Right lobe of liver (tissue), 4 donors: Measurements from ENCODE around the gene NDNF.

ENCODE experiments used
- CTCF ChIP-seq, 4 donors: fragments of 200-600 bp in 3 of 4; fragments of 450-650 bp in 1 of 4; IDR thresholded peaks; one replicate each; pipeline versions ENCODE4 v1.5.1 to v1.8.0; 2016 to 2022; ENCODE audit warnings: antibody characterized with exemption in 4 of 4, mild to moderate bottlenecking in 2 of 4
- POLR2A ChIP-seq: fragments of 450-650 bp; IDR thresholded peaks from one replicate; pipeline ENCODE4 v1.6.1; 2017; ENCODE audit warnings: antibody characterized with exemption, mild to moderate bottlenecking
- donor health status: DM: no; HTN: no; CAD: no.
- donor health status: DM: no; HTN: no; CAD: no.
- donor health status: DM: no; HTN: yes; CAD: no.

GRCh38 chr4:121072224-121073003 is at the start of gene NDNF:
- TF ChIP-seq CTCF (IDR thresholded peaks at IDR 0.05): no peak
- no peak for TF ChIP-seq POLR2A
